ENCODE results near the gene SH3PXD2A. TPM values are rescaled to one million over a fixed set of nuclear protein-coding genes. Genes with fewer than 3 reads are reported as not detected.
A peak's percentile ranks its signal among the peaks of the same experiment; 100 is the strongest.

SH3PXD2A gene
- total and polyA plus RNA-seq, 10 of the 15 experiments (the other 5 are each of a cell fraction or from before 2014, with no cell fraction given) = 0.63 to 14.0 (median 4.4) TPM

DNA sequence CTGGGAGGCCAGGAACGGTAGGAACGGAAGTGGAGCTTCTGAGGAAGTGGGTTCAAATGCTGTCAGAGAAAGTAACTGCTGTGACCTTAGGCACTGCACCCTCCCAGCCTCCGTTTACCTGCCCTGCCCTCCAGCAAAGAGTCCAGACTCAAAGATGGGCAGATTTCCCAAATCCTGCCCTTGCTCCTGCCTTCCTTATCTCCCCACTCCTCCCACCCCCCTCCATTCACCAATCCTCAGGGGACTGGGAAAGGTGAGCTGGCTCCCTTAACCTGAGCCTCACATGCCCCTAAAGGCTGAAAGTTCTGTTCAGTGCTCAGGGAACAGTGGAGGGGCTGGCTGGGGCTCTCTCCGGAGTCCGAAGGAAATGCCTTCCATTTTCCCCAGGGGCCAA, 161.6 kb downstream of the SH3PXD2A start:
- ChIA-PET CTCF (interaction anchor here (1.2 to 3.9 kb wide), 3 partner anchors 8 to 19 kb away, joined by 3 to 35 read pairs (median 5); no protein-coding TSS in a partner anchor), SMC1A (ENCODE audit: uncharacterized antibody, unreplicated experiment) (interaction anchor here (1.9 to 3.3 kb wide), 2 partner anchors 8 to 14 kb away, joined by 9 to 11 read pairs; no protein-coding TSS in a partner anchor), POLR2A (interaction anchor here (1.0 to 1.7 kb wide), 2 partner anchors 9 to 14 kb away, joined by 3 to 4 read pairs; no protein-coding TSS in a partner anchor), RAD21 (ENCODE audit: unreplicated experiment) (no interaction called here)
- ATAC-seq (no peak), DNase-seq (ENCODE audit: low read depth, low spot score) (no peak), FAIRE-seq (no peak)
- H3K27ac ChIP-seq (ENCODE audit: control insufficient read depth, insufficient read depth) = peak overlapping the region; percentile 50
- BruUV-seq (replicated peaks) = no TSS peak
- WGBS (ENCODE audit: insufficient coverage, insufficient replicate concordance, low lambda C conversion rate, missing lambda C conversion rate) = 38% methylated on average over 5 of the region's 5 CpGs
- peak overlapping the region; percentile 67; the same call in 1 of the 2 replicates for H3K4me3 ChIP-seq
- no peaks in the 10 kb centered on the region for H3K9me3 ChIP-seq (replicated peaks; ENCODE audit: control insufficient read depth, insufficient read depth, low read length)
- TF ChIP-seq SUZ12 (IDR thresholded peaks at IDR 0.05; ENCODE audit: unreplicated experiment) (no peak), DPF2 (IDR thresholded peaks at IDR 0.05) (0 out of 2 replicates have a peak, but pooled peaks have one; percentile 23), IKZF1 (conservative IDR thresholded peaks at IDR 0.05) (0 out of 2 replicates have a peak, but pooled peaks have one; percentile 15), IKZF2 (IDR thresholded peaks at IDR 0.05) (0 out of 4 replicates have a peak, but pooled peaks of 1 of the 2 experiments have one; percentile 26), SPI1 (IDR thresholded peaks at IDR 0.05; ENCODE audit: borderline replicate concordance, insufficient read depth, low read depth, low read length) (peak; percentile 47; the same call in 1 of the 2 replicates)
- H3K79me2 ChIP-seq (ENCODE audit: control insufficient read depth, insufficient read depth, low read length) = peaks cover 33% of the 10 kb centered on the region
- peak overlapping the region; percentile 76 for H2AFZ ChIP-seq (ENCODE audit: control insufficient read depth, low read depth, low read length)
- no peaks in the 10 kb centered on the region for H4K20me1 ChIP-seq (ENCODE audit: control insufficient read depth, insufficient read depth)
- in situ Hi-C loops (cut with MboI) (no loop called here), intact Hi-C loops (cut with micrococcal nuclease; ENCODE audit: unreplicated experiment) (loop anchor here (10.0 kb wide), 2 partner anchors 431 to 641 kb away; partner anchors contain the start of genes ITPRIP and SFR1)
- peak overlapping the region; percentile 80 for H3K4me2 ChIP-seq (ENCODE audit: control insufficient read depth, insufficient read depth)
- H3K9ac ChIP-seq (ENCODE audit: control insufficient read depth, insufficient read depth, low read length) = peak overlapping the region; percentile 36; the same call in 1 of the 2 replicates
- peaks cover 45% of the 10 kb centered on the region for H3K4me1 ChIP-seq (ENCODE audit: control insufficient read depth, insufficient read depth, low read length)
- H3K27me3 ChIP-seq (replicated peaks in 1 of 2; ENCODE audit: control insufficient read depth in 2 of 2, insufficient read depth in 2 of 2, low read length in 1 of 2) = no peaks in the 10 kb centered on the region
- H3K36me3 ChIP-seq (ENCODE audit: control insufficient read depth in 2 of 2, insufficient read depth in 2 of 2, low read length in 1 of 2) = no peaks in the 10 kb centered on the region

Measured in GM12878 (cell line).